ENCODE data around the gene NTF4.
"Not testable (repeated sequence)": the region's sequence is repeated elsewhere in the genome, so short reads cannot be mapped to it uniquely, and the experiment has no call there.

The NTF4 gene

GRCh38 chr19:49067554-49067953, 2.9 kb upstream of the NTF4 start:
- DNase-seq (ENCODE audit: low read depth, low spot score), result no peak
- H3K36me3 ChIP-seq (ENCODE audit: insufficient read depth, low read length), result no peaks in the 10 kb centered on the region
- H3K9me3 ChIP-seq (ENCODE audit: low read depth, low read length), result no peaks in the 10 kb centered on the region
- TF ChIP-seq POLR2AphosphoS5 (IDR thresholded peaks at IDR 0.05; ENCODE audit: borderline replicate concordance, low read depth, low read length) (no peak), EZH2 (IDR thresholded peaks at IDR 0.05) (no peak), FOXP2 (optimal IDR thresholded peaks at IDR 0.05; ENCODE audit: control extremely low read depth, extremely low read length, insufficient read depth) (no peak)
- no peak overlapping the region for H3K9ac ChIP-seq (ENCODE audit: insufficient read length)
- H3K4me3 ChIP-seq, result no peak overlapping the region
- no peak overlapping the region for H3K27ac ChIP-seq

GRCh38 chr19:49065905-49066512, 1.4 kb upstream of the NTF4 start:
- no peak overlapping the region for H3K4me3 ChIP-seq
- no peaks in the 10 kb centered on the region for H3K9me3 ChIP-seq (ENCODE audit: low read depth, low read length)
- H3K27ac ChIP-seq, result no peak overlapping the region
- no peak for TF ChIP-seq EZH2 (IDR thresholded peaks at IDR 0.05)
- TF ChIP-seq FOXP2 (optimal IDR thresholded peaks at IDR 0.05; ENCODE audit: control extremely low read depth, extremely low read length, insufficient read depth), result no peak
- no peak for TF ChIP-seq POLR2AphosphoS5 (IDR thresholded peaks at IDR 0.05; ENCODE audit: borderline replicate concordance, low read depth, low read length)
- DNase-seq (ENCODE audit: low read depth, low spot score), result no peak
- no peak overlapping the region for H3K9ac ChIP-seq (ENCODE audit: insufficient read length)
- H3K36me3 ChIP-seq (ENCODE audit: insufficient read depth, low read length), result no peaks in the 10 kb centered on the region

DNA sequence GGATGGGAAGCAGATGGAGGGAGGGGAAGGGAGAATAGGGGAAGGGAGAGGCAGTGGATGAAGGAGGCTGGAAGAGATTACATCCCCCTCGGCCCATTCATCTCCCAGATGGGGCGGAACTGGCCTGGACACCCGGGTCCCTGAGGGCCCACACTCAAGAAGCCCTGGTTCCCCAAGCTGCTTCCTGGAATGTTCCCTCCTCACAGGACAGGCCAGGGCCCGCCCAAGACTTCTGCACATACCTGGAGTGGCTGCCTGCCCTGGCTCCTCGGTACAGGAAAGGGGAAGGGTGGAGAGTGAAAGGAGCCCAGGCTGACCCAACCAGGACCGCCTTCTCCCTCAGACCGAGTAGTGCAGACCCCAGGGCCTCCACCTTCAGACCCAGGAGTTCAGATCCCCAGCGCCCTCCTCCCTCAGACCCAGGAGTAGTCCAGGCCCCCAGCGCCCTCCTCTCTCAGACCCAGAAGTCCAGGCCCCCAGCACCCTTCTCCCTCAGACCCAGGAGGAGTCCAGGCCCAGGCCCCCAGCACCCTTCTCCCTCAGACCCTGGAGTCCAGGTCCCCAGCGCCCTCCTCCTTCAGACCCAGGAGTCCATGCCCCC, 489 bp downstream of the NTF4 start:
- Histone ChIP-seq H3K9me3 (ENCODE audit: low read depth, low read length) (no peaks in the 10 kb centered on the region), H3K36me3 (ENCODE audit: insufficient read depth, low read length) (no peaks in the 10 kb centered on the region), H3K4me3 (peak overlapping the region; percentile 78), H3K27ac (no peak overlapping the region), H3K9ac (ENCODE audit: insufficient read length) (no peak overlapping the region)
- TF ChIP-seq POLR2AphosphoS5 (IDR thresholded peaks at IDR 0.05; ENCODE audit: borderline replicate concordance, low read depth, low read length) (no peak), FOXP2 (optimal IDR thresholded peaks at IDR 0.05; ENCODE audit: control extremely low read depth, extremely low read length, insufficient read depth) (no peak), EZH2 (IDR thresholded peaks at IDR 0.05) (no peak)
- no peak for DNase-seq (ENCODE audit: low read depth, low spot score)

- Histone ChIP-seq H3K9ac (ENCODE audit: insufficient read length) (no peak overlapping the region), H3K4me3 (no peak overlapping the region), H3K27ac (no peak overlapping the region), H3K9me3 (ENCODE audit: low read depth, low read length) (no peaks in the 10 kb centered on the region), H3K36me3 (ENCODE audit: insufficient read depth, low read length) (no peaks in the 10 kb centered on the region)
- no peak for DNase-seq (ENCODE audit: low read depth, low spot score)
- TF ChIP-seq EZH2 (IDR thresholded peaks at IDR 0.05) (no peak), FOXP2 (optimal IDR thresholded peaks at IDR 0.05; ENCODE audit: control extremely low read depth, extremely low read length, insufficient read depth) (no peak), POLR2AphosphoS5 (IDR thresholded peaks at IDR 0.05; ENCODE audit: borderline replicate concordance, low read depth, low read length) (no peak)
Measured at GRCh38 chr19:49061445-49061844, 3.2 kb downstream of the NTF4 start.

DNA sequence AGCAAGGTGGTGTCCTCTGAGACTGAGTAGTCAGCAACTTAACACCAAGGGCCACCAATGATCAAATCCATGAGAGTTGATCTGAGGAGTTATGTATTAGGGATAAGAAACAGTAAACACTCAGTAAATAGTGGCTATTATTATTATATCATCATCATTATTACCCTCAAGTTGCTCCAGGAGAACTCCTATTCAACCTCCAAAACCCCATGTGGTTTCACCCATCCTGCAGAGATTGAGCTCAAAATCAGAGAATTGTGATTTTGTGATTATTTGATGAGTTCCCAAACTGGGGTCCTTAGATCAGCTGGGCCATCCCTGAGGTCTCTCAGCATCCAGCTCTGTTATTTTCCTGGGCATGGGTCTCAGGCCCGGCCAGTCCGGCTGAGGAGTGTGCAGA, 3.6 kb downstream of the NTF4 start:
- TF ChIP-seq FOXP2 (optimal IDR thresholded peaks at IDR 0.05; ENCODE audit: control extremely low read depth, extremely low read length, insufficient read depth) (no peak), POLR2AphosphoS5 (IDR thresholded peaks at IDR 0.05; ENCODE audit: borderline replicate concordance, low read depth, low read length) (no peak), EZH2 (IDR thresholded peaks at IDR 0.05) (no peak)
- Histone ChIP-seq H3K9me3 (ENCODE audit: low read depth, low read length) (no peaks in the 10 kb centered on the region), H3K36me3 (ENCODE audit: insufficient read depth, low read length) (no peaks in the 10 kb centered on the region), H3K27ac (no peak overlapping the region), H3K4me3 (no peak overlapping the region), H3K9ac (ENCODE audit: insufficient read length) (no peak overlapping the region)
- DNase-seq (ENCODE audit: low read depth, low spot score), result no peak

GRCh38 chr19:49059053-49059452, 5.6 kb downstream of the NTF4 start:
- H3K9me3 ChIP-seq (ENCODE audit: low read depth, low read length), result no peaks in the 10 kb centered on the region
- no peak for TF ChIP-seq EZH2 (IDR thresholded peaks at IDR 0.05)
- no peak for TF ChIP-seq FOXP2 (optimal IDR thresholded peaks at IDR 0.05; ENCODE audit: control extremely low read depth, extremely low read length, insufficient read depth)
- no peak for TF ChIP-seq POLR2AphosphoS5 (IDR thresholded peaks at IDR 0.05; ENCODE audit: borderline replicate concordance, low read depth, low read length)
- no peaks in the 10 kb centered on the region for H3K36me3 ChIP-seq (ENCODE audit: insufficient read depth, low read length)
- no peak for DNase-seq (ENCODE audit: low read depth, low spot score)
- H3K9ac ChIP-seq (ENCODE audit: insufficient read length), result no peak overlapping the region
- no peak overlapping the region for H3K4me3 ChIP-seq
- no peak overlapping the region for H3K27ac ChIP-seq

- H3K36me3 ChIP-seq (ENCODE audit: insufficient read depth, low read length), result no peaks in the 10 kb centered on the region
- no peak overlapping the region for H3K27ac ChIP-seq
- no peaks in the 10 kb centered on the region for H3K9me3 ChIP-seq (ENCODE audit: low read depth, low read length)
- DNase-seq (ENCODE audit: low read depth, low spot score), result no peak
- no peak overlapping the region for H3K4me3 ChIP-seq
- TF ChIP-seq POLR2AphosphoS5 (IDR thresholded peaks at IDR 0.05; ENCODE audit: borderline replicate concordance, low read depth, low read length) (no peak), EZH2 (IDR thresholded peaks at IDR 0.05) (no peak), FOXP2 (optimal IDR thresholded peaks at IDR 0.05; ENCODE audit: control extremely low read depth, extremely low read length, insufficient read depth) (no peak)
- H3K9ac ChIP-seq (ENCODE audit: insufficient read length), result no peak overlapping the region
Measured at GRCh38 chr19:49058562-49058961, 6.1 kb downstream of the NTF4 start.

- DNase-seq (ENCODE audit: low read depth, low spot score), result no peak
- Histone ChIP-seq H3K9me3 (ENCODE audit: low read depth, low read length) (no peaks in the 10 kb centered on the region), H3K27ac (no peak within 1 kb of the TSS), H3K9ac (ENCODE audit: insufficient read length) (no peak within 1 kb of the TSS), H3K36me3 (ENCODE audit: insufficient read depth, low read length) (no peaks in the 10 kb centered on the region), H3K4me3 (peak within 1 kb of the TSS; percentile 85)
- TF ChIP-seq EZH2 (IDR thresholded peaks at IDR 0.05), result no peak
- TF ChIP-seq FOXP2 (optimal IDR thresholded peaks at IDR 0.05; ENCODE audit: control extremely low read depth, extremely low read length, insufficient read depth), result no peak
- TF ChIP-seq POLR2AphosphoS5 (IDR thresholded peaks at IDR 0.05; ENCODE audit: borderline replicate concordance, low read depth, low read length), result no peak
Measured at GRCh38 chr19:49057636-49058234, 6.9 kb downstream of the NTF4 start, which contains the start of gene CGB7. Gene CGB7 (minus strand): TSS chr19:49057749. CDS start chr19:49055375, 2,374 bp downstream.

- not testable (repeated sequence) for H3K27ac ChIP-seq; H3K9ac ChIP-seq (ENCODE audit: insufficient read length); H3K36me3 ChIP-seq (ENCODE audit: insufficient read depth, low read length); DNase-seq (ENCODE audit: low read depth, low spot score); H3K9me3 ChIP-seq (ENCODE audit: low read depth, low read length)
- H3K4me3 ChIP-seq, result peak overlapping the region; percentile 85
Measured at GRCh38 chr19:49056902-49057596, 7.6 kb downstream of the NTF4 start.
